Occipital lobe (tissue), 2 donors: ENCODE measurements around the gene GLI2. TPM values are rescaled to one million over a fixed set of nuclear protein-coding genes. Genes with fewer than 3 reads are reported as not detected.

ENCODE experiments used
- DNase-seq: peaks from one replicate; lab custom pipeline; 2025; lab: John Stamatoyannopoulos, UW
- total RNA-seq: library from RNA; depleted of rRNA; stranded (reverse); fragments of >200 nt; gene quantifications from one replicate; pipeline ENCODE4 v1.2.3, GENCODE V29; 2014

The GLI2 gene
- total RNA-seq, 1 donor from 2014 or later, result 2.8 TPM

- DNase-seq, result no peak
Observed at GRCh38 chr2:120712180-120712681, 23.4 kb upstream of the GLI2 start.

GRCh38 chr2:120715353-120715752 lies 20.3 kb upstream of the GLI2 start:
- DNase-seq, result no peak

- no peak for DNase-seq
Observed at GRCh38 chr2:120715941-120716340, 19.7 kb upstream of the GLI2 start.

DNA sequence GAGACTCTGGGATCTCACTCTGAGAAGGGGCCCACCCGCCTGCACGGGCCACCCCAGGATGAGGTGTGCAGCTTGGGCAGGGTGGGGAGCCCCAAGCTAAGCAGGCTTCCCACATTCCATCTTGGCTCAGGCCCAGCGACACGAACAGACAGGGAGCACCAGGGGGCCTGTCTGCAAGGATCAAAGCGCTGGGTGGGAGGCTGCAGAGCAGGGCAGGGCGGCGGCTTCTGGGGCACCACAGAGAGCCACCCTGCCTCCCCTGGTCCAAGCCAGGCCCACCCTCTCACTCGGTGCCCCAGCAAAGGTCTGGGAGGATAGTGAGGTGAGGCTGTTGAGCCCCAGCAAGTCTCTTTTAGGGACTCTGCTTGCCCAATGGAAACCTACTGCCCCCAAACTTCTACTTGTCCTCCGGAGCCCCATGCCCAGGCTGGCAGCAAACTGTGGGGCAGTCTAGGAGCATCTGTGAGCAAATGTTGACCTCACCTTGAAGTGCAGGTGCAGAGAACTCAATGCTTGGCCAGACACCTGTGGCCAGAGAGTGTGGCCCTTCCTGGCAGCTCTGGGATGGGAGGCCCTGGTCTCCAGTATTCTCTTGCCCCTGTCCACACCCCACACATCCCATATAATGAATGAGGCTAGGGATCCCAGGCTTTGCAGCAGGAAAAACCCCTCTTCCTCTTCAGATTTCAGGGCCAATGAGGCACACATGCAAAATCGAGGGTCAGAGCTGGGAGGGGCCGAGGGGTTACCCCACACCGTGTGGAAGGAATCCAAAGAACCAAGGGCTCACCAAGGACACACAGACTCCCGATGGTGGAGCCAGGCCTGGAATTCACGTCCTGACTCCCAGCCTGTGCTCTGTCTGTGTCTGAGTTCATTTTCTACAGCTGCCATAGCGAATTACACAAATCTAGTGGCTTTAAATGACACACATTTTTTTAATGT lies 18.8 kb upstream of the GLI2 start:
- no peak for DNase-seq

- DNase-seq, result no peak
Observed at GRCh38 chr2:120719491-120719890, 16.2 kb upstream of the GLI2 start.

DNA sequence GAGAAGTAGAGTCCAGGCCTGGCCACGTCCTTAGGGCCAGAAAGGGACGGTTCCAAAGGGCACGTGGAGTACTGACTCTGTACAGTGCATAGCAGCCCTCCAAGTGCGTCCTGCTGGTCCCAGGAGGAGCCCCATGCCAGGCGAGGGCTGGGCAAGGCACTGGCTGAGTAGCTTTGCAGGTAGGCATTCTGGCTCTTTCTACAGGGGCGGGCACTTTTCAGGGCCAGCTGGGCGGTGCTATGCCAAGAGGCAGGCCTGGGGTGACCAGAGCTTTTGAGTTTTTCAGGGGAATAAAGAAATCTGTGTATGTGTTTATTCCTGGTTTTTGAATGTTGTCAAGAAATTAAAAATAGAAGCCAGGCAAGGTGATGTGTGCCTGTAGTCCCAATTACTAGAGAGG lies 15.4 kb upstream of the GLI2 start:
- DNase-seq, result no peak

DNA sequence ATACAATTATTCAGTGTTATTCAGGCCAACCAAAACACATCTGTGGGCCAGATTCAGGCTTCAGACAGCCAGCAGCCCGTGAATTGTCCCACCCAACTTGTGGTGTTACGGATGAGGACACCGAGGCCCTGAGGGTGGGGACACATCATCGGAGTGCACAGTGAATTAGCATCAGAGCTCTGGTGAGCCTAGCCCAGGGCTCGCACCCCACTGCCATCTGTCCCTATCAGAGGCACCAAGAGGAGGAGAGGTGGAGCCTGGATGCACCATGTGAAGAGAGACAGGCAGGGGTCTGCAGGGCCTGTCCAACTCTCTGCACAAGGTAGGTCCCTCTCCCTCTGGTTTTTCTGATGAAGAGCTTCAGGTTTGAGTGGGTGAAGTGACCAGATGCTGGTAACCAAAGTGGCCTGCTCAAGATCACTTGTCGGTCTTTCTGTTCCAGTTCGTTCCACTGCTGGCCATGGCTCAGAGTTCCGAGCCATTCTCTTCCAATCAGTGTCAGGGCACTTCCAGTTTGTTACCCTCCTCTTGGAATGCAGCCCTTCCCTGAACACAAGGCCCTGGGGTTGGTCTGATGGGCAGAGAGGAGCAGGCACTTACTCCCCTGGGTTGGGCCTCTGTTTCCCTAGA lies 14.8 kb upstream of the GLI2 start:
- DNase-seq, result no peak

GRCh38 chr2:120722246-120722567 lies 13.5 kb upstream of the GLI2 start:
- no peak for DNase-seq

DNA sequence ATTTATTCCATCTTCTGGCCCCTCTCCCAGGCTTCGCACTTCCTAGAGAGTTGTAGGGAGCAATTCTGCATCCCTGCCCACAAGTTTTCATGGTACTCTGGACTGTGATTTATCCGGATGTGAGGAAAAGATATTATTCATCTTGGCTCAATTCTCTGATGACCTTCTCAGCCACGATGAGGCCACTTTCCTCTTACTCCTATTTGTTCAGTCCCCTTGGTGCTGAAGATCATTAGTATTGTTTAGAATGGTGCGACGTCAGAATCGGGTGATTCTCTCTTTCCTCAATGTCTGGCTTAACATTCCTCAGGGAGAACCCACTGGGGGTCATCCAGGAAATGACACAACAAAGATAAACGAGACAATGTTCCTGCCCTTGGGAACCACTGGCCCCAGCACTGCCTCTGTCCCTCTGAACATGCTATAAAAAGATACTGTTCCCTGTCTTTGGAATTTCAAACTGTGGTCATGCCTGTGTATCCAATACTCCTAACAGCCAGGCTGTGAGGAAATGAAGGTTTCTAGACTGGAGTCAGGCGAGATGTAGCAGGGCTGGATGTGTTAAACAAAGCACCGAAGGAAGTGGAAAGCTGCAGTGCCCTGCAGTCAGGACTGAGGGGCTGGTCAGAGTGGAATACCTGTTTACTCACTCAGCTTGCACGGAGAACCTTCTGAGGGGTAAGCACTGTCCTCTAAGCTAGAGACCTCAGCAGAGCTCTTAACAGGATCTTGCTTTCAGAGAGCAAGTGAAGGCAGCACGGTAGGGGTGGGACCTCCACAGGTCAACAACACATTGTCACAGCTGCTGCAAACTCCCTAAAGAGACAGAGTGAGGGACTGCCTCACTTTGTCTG lies 12.9 kb upstream of the GLI2 start:
- DNase-seq, result no peak

- no peak for DNase-seq
Observed at GRCh38 chr2:120726245-120726644, 9.4 kb upstream of the GLI2 start.

GRCh38 chr2:120729406-120730399 lies 6.0 kb upstream of the GLI2 start:
- no peak for DNase-seq

DNA sequence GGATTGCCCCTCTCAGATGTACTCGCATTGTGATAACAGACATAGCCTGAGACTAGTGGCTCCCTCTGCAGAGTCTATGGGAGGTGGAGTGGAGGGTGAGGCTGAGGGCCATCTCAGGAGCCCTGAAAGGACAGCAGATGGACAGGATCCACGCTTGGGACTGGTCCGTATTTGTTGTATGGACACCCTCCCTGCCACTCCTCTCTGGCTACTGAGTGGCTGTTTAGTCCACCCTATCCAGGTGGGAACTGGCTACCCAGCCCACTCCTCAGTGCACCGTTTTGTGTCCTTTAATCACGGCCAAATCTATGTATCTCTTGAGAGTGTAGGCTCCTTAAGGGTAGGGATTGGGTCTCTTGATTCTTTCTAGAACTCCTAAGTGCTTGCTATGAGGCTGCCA lies 4.5 kb upstream of the GLI2 start:
- no peak for DNase-seq

DNA sequence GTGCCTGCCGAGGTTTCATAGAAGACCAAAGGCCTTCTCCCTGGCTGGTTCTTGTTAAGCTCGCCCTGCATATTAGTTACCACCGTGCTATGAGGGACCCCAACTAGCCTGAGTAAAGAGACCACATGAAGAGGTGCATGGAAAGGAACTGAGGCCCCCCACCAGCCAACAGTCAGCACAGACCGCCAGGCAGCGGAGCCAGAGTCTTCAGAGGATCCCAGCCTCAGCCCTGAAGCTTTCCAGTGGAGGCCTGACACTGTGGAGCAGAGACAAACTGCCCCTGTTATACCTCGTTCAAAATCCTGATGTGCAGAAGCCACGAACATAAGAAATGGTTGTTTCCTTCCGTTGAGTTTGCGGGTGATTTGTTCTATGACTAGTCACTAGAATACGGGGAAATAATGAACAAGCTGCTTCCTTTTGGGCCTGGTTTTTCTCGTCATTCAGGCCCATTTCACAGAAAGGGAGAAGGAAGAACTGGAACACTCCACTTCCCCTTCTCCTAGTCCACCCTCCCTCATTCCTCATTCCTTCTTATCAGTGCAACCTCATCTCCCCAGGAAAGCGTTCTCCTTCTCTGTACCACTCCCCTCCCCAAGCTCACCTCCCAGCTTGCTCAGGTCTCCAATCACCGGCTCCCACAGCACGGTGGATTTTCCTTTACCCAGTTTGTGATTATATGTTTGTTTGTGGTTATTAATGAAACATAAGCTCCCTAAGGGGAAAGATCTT lies 3.0 kb upstream of the GLI2 start:
- no peak for DNase-seq

GRCh38 chr2:120733238-120733932 lies 2.3 kb upstream of the GLI2 start:
- DNase-seq, result no peak

- no peak for DNase-seq
Observed at GRCh38 chr2:120734930-120735651, 577 bp upstream of the GLI2 start.

GRCh38 chr2:120736202-120736623 lies 545 bp downstream of the GLI2 start:
- no peak for DNase-seq

GRCh38 chr2:120736624-120737339 lies 1.1 kb downstream of the GLI2 start:
- no peak for DNase-seq
